BJ (cell line): ENCODE data around the gene TBC1D10A. TPM values are rescaled to one million over a fixed set of nuclear protein-coding genes. Genes with fewer than 3 reads are reported as not detected.
A peak's percentile ranks its signal among the peaks of the same experiment; 100 is the strongest.

Experiments used
- CTCF ChIA-PET: fragments of 350-600 bp; formaldehyde crosslinking; extraction: SDS; loops from one replicate; lab custom pipeline; 2021; ENCODE audit warnings: antibody characterized with exemption, inconsistent platforms; lab: Yijun Ruan, JAX
- POLR2A ChIA-PET: fragments of 300-600 bp; sonication (Branson Sonifier 250); formaldehyde crosslinking; extraction: SDS; loops from one replicate; lab custom pipeline; 2021; ENCODE audit warnings: antibody characterized with exemption; lab: Charles Lee
- DNase-seq: peaks from one replicate; pipeline ENCODE4 v3.0.0-alpha.2; 2011; ENCODE audit warnings: low read depth
- H3K27me3 ChIP-seq: 2 replicates; pipeline ENCODE4 v1.6.0; 2011; ENCODE audit warnings: low read length; ENCODE audit not compliant: control insufficient read depth, insufficient read depth
- H3K36me3 ChIP-seq: 2 replicates; pipeline ENCODE4 v1.5.1; 2011; ENCODE audit warnings: low read length; ENCODE audit not compliant: control insufficient read depth, insufficient read depth
- H3K4me3 ChIP-seq: 2 replicates; pipeline ENCODE4 v1.5.1; 2011; ENCODE audit warnings: low read depth, mild to moderate bottlenecking, control low read depth, low read length
- polyA plus RNA-seq: library from polyadenylated mRNA; depleted of rRNA; stranded (reverse); fragments of >200 nt; gene quantifications from 2 replicates; pipeline ENCODE4 v1.2.3, GENCODE V29; 2011
- TF ChIP-seq, protein P1 (sequence below): IDR thresholded peaks from 2 replicates; pipeline ENCODE4 v1.5.1; 2011; ENCODE audit warnings: low read depth, mild to moderate bottlenecking, control low read depth, inconsistent platforms, low read length, moderate library complexity; ENCODE audit not compliant: insufficient read depth

TBC1D10A gene
- polyA plus RNA-seq, 1 experiment = 22.1 TPM

DNA sequence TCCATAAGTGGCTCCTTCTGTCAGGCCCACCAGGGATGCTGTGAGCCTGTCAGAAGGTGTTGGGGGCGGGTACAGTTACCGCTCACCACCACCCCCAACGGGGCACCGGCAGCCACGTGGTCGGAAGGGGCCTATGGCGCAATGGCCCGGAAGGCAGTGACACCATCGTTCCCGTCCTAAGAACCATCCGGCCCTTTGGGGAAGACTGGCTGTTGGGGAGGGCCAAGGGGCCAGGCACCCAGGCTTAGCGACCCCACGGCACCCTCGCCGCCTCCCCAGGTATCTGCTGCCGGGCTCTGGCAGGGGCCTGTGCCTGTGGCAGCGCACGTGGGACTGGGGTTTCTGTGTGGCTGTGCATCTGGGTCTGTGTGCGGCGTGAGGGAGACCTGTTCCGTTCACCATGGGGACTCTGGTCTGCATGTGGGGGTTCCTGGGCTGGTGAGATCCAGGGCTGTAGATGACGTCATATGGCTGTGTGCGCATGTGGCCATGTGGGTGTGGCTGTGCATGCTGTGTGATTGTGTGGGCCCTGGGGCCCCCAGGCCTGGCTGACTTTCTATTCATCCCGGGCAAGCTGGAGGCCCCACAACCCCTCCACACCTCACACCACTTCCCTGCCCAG, 60.8 kb downstream of the TBC1D10A start:
- no peak for DNase-seq
- ChIA-PET POLR2A (no interaction called here), CTCF (interaction anchor here (1.0 to 3.8 kb wide), 5 partner anchors 11 to 158 kb away, joined by 3 to 49 read pairs (median 34); partner anchors contain the start of gene RNF215)
- TF ChIP-seq, protein P1, sequence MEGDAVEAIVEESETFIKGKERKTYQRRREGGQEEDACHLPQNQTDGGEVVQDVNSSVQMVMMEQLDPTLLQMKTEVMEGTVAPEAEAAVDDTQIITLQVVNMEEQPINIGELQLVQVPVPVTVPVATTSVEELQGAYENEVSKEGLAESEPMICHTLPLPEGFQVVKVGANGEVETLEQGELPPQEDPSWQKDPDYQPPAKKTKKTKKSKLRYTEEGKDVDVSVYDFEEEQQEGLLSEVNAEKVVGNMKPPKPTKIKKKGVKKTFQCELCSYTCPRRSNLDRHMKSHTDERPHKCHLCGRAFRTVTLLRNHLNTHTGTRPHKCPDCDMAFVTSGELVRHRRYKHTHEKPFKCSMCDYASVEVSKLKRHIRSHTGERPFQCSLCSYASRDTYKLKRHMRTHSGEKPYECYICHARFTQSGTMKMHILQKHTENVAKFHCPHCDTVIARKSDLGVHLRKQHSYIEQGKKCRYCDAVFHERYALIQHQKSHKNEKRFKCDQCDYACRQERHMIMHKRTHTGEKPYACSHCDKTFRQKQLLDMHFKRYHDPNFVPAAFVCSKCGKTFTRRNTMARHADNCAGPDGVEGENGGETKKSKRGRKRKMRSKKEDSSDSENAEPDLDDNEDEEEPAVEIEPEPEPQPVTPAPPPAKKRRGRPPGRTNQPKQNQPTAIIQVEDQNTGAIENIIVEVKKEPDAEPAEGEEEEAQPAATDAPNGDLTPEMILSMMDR = no peak
- no peak overlapping the region for H3K4me3 ChIP-seq
- no peaks in the 10 kb centered on the region; the same call in 1 of the 2 replicates for H3K36me3 ChIP-seq
- no peaks in the 10 kb centered on the region; the same call in 1 of the 2 replicates for H3K27me3 ChIP-seq

DNA sequence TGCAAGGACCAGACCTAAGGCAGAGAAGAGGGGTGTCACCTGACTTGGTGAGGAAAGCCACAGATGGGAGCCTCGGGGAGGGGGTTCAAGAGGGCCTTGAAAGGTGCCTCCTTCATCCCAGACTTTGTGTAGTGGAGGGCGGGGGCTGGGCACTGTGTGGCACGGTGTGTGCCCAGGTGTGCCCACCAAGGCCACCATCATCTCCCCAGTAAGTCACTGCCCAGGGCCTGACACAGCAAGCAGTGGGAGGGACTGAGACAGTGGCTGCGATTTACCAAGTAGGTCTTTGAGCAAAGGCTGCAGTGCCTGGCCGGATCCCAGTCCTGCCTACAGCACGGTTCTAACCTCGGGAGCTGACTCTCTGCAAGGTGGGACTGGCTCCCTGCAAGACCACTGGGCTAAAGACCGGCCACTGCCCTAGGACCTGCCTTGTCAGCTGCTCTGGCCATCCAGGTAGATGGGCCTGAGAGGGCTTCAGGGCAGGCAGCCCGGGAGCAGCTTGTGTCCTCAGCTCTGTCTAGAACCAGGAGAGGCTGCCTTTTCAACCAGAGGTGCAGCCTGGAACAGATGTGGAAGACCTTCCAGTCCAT, 61.5 kb downstream of the TBC1D10A start:
- Histone ChIP-seq H3K27me3 (no peaks in the 10 kb centered on the region; the same call in 1 of the 2 replicates), H3K36me3 (no peaks in the 10 kb centered on the region; the same call in 1 of the 2 replicates), H3K4me3 (no peak overlapping the region)
- ChIA-PET POLR2A (no interaction called here), CTCF (interaction anchor here (1.0 to 3.8 kb wide), 6 partner anchors 10 to 221 kb away, joined by 3 to 49 read pairs (median 24); partner anchors contain the start of gene RNF215)
- TF ChIP-seq, protein P1 = no peak
- no peak for DNase-seq

DNA sequence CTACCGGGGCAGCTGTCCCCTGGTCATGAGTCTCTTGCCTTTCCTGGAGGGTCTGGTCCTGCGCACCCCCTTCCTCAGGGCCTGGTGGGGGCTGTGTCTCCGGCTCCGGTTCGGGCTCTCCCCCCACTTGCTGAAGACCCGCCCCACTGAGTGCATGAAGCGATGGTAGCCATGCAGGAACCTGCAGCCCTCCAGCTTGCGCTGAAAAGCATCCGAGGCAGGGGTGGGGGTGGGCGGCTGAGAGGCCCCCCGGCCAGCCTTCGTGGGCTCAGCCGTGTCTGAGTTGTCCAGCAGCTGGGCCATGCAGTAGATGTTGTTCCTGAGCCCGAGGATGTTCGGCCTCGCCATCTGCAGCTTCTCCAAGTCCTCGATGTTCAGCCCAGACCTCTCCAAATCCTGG, 62.9 kb downstream of the TBC1D10A start:
- CTCF ChIA-PET = interaction anchor here (0.6 to 3.8 kb wide), 30 partner anchors 8 to 479 kb away, joined by 3 to 49 read pairs (median 5); partner anchors contain the start of genes CASTOR1, RNF215 and SEC14L2
- Histone ChIP-seq H3K4me3 (no peak overlapping the region), H3K27me3 (no peaks in the 10 kb centered on the region; the same call in 1 of the 2 replicates), H3K36me3 (no peaks in the 10 kb centered on the region; the same call in 1 of the 2 replicates)
- POLR2A ChIA-PET = no interaction called here
- TF ChIP-seq, protein P1 = no peak
- DNase-seq = no peak

DNA sequence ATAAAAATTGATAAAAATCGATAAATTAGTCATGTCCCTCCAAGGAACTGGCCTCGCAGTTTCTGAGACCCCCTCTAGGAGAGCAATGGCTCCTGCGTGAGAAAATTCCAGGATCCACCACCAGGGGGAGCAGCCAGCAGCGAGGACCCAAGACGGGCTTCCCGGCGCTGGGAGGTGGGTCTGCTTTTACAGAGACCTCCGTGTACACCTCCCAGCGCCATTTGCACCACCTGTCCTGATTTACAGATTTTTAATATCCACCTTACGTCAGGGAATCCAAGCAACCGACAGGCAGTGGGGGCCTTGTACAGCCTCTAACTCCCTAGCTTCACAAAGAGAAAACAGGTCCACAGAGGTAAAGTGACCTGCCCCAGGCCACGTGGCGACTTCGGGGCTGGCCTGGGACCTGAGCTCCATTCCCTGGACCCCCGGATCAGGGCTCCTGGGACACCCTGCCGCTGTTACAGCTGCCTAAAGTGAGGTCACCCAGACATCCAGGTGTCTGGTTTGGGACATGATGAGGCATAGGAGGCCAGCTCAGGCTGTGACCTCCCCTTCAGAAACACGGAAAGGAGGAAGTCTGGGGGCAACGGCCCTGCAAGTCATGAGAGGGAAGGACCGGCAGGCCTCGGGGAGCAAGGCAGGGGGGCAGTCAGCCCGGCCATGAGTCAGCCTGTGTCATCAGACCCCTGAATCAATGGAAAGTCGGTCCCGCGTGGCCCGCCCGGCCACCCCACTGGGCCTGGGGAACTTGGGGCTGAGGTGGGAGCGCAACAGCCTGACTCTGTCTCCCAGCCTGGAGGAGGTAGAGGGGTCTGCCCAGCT, 63.6 kb downstream of the TBC1D10A start:
- no peaks in the 10 kb centered on the region; the same call in 1 of the 2 replicates for H3K36me3 ChIP-seq
- CTCF ChIA-PET = interaction anchor here (0.7 to 3.8 kb wide), 36 partner anchors 8 to 187 kb away, joined by 3 to 49 read pairs (median 5); partner anchors contain the start of genes CASTOR1, RNF215 and SEC14L2
- H3K27me3 ChIP-seq = no peaks in the 10 kb centered on the region; the same call in 1 of the 2 replicates
- no peak overlapping the region for H3K4me3 ChIP-seq
- no peak for DNase-seq
- POLR2A ChIA-PET = no interaction called here
- TF ChIP-seq, protein P1 = peak; percentile 95
